ENCODE results near the gene TMEM92.
"Not testable (repeated sequence)": the region's sequence is repeated elsewhere in the genome, so short reads cannot be mapped to it uniquely, and the experiment has no call there.

TMEM92 gene

GRCh38 chr17:50289991-50290702 lies 15.9 kb downstream of the TMEM92 start:
- H3K4me3 ChIP-seq (ENCODE audit: low read depth in 1 of 2, low read length in 2 of 2): peak overlapping the region; percentile 33 to 37
- H3K4me1 ChIP-seq (ENCODE audit: control insufficient read depth in 1 of 2, insufficient read depth in 2 of 2, low read length in 2 of 2): peaks cover 13 to 17% of the 10 kb centered on the region in 2 donors
- peak overlapping the region; percentile 88 for H3K27ac ChIP-seq (ENCODE audit: low read length)

GRCh38 chr17:50290933-50291332 lies 16.7 kb downstream of the TMEM92 start:
- H3K27me3 ChIP-seq (ENCODE audit: low read depth, low read length): no peaks in the 10 kb centered on the region
- no peak overlapping the region for H3K4me3 ChIP-seq (ENCODE audit: low read depth in 1 of 2, low read length in 2 of 2)
- H3K4me1 ChIP-seq (ENCODE audit: control insufficient read depth in 1 of 2, insufficient read depth in 2 of 2, low read length in 2 of 2): peaks cover 13 to 17% of the 10 kb centered on the region in 2 donors
- H3K27ac ChIP-seq (ENCODE audit: low read length): peak overlapping the region; percentile 88
- no peaks in the 10 kb centered on the region for H3K9me3 ChIP-seq (ENCODE audit: control insufficient read depth in 1 of 2, low read length in 2 of 2)
- no peaks in the 10 kb centered on the region for H3K36me3 ChIP-seq (ENCODE audit: control insufficient read depth in 1 of 2, insufficient read depth in 2 of 2, low read length in 2 of 2)

More at GRCh38 chr17:50289991-50290702, 15.9 kb downstream of the TMEM92 start:
- Histone ChIP-seq H3K9me3 (ENCODE audit: control insufficient read depth in 1 of 2, low read length in 2 of 2) (no peaks in the 10 kb centered on the region), H3K36me3 (ENCODE audit: control insufficient read depth in 1 of 2, insufficient read depth in 2 of 2, low read length in 2 of 2) (no peaks in the 10 kb centered on the region), H3K27me3 (ENCODE audit: low read depth, low read length) (no peaks in the 10 kb centered on the region)

GRCh38 chr17:50292465-50292864 lies 18.2 kb downstream of the TMEM92 start:
- Histone ChIP-seq H3K27me3 (ENCODE audit: low read depth, low read length) (no peaks in the 10 kb centered on the region), H3K4me3 (ENCODE audit: low read depth in 1 of 2, low read length in 2 of 2) (no peak overlapping the region), H3K27ac (ENCODE audit: low read length) (no peak overlapping the region), H3K36me3 (ENCODE audit: control insufficient read depth in 1 of 2, insufficient read depth in 2 of 2, low read length in 2 of 2) (no peaks in the 10 kb centered on the region), H3K9me3 (ENCODE audit: control insufficient read depth in 1 of 2, low read length in 2 of 2) (no peaks in the 10 kb centered on the region), H3K4me1 (ENCODE audit: control insufficient read depth in 1 of 2, insufficient read depth in 2 of 2, low read length in 2 of 2) (peaks cover 13 to 17% of the 10 kb centered on the region in 2 donors)

GRCh38 chr17:50295021-50295420 lies 20.8 kb downstream of the TMEM92 start:
- no peak overlapping the region for H3K27ac ChIP-seq (ENCODE audit: low read length)
- H3K27me3 ChIP-seq (ENCODE audit: low read depth, low read length): no peaks in the 10 kb centered on the region
- no peaks in the 10 kb centered on the region for H3K9me3 ChIP-seq (ENCODE audit: control insufficient read depth in 1 of 2, low read length in 2 of 2)
- H3K4me3 ChIP-seq (ENCODE audit: low read depth in 1 of 2, low read length in 2 of 2): no peak overlapping the region
- no peaks in the 10 kb centered on the region for H3K36me3 ChIP-seq (ENCODE audit: control insufficient read depth in 1 of 2, insufficient read depth in 2 of 2, low read length in 2 of 2)
- H3K4me1 ChIP-seq (ENCODE audit: control insufficient read depth in 1 of 2, insufficient read depth in 2 of 2, low read length in 2 of 2): peaks cover 4 to 7% of the 10 kb centered on the region in 2 donors

GRCh38 chr17:50297407-50297865 lies 23.2 kb downstream of the TMEM92 start:
- Histone ChIP-seq H3K27me3 (ENCODE audit: low read depth, low read length) (no peaks in the 10 kb centered on the region), H3K36me3 (ENCODE audit: control insufficient read depth in 1 of 2, insufficient read depth in 2 of 2, low read length in 2 of 2) (no peaks in the 10 kb centered on the region), H3K4me1 (ENCODE audit: control insufficient read depth in 1 of 2, insufficient read depth in 2 of 2, low read length in 2 of 2) (no peaks in the 10 kb centered on the region), H3K4me3 (ENCODE audit: low read depth in 1 of 2, low read length in 2 of 2) (no peak overlapping the region), H3K27ac (ENCODE audit: low read length) (no peak overlapping the region), H3K9me3 (ENCODE audit: control insufficient read depth in 1 of 2, low read length in 2 of 2) (no peaks in the 10 kb centered on the region)

- H3K27ac ChIP-seq (ENCODE audit: low read length): no peak overlapping the region
- H3K9me3 ChIP-seq (ENCODE audit: control insufficient read depth in 1 of 2, low read length in 2 of 2): no peaks in the 10 kb centered on the region
- no peaks in the 10 kb centered on the region for H3K27me3 ChIP-seq (ENCODE audit: low read depth, low read length)
- H3K4me3 ChIP-seq (ENCODE audit: low read depth in 1 of 2, low read length in 2 of 2): no peak overlapping the region
- no peaks in the 10 kb centered on the region for H3K36me3 ChIP-seq (ENCODE audit: control insufficient read depth in 1 of 2, insufficient read depth in 2 of 2, low read length in 2 of 2)
- no peaks in the 10 kb centered on the region for H3K4me1 ChIP-seq (ENCODE audit: control insufficient read depth in 1 of 2, insufficient read depth in 2 of 2, low read length in 2 of 2)
Measured at GRCh38 chr17:50298018-50298417, 23.8 kb downstream of the TMEM92 start.

GRCh38 chr17:50299776-50300175 lies 25.5 kb downstream of the TMEM92 start:
- Histone ChIP-seq H3K4me3 (ENCODE audit: low read depth in 1 of 2, low read length in 2 of 2) (no peak overlapping the region), H3K4me1 (ENCODE audit: control insufficient read depth in 1 of 2, insufficient read depth in 2 of 2, low read length in 2 of 2) (peaks cover 4 to 6% of the 10 kb centered on the region in 2 donors), H3K27me3 (ENCODE audit: low read depth, low read length) (no peaks in the 10 kb centered on the region), H3K27ac (ENCODE audit: low read length) (no peak overlapping the region), H3K36me3 (ENCODE audit: control insufficient read depth in 1 of 2, insufficient read depth in 2 of 2, low read length in 2 of 2) (no peaks in the 10 kb centered on the region), H3K9me3 (ENCODE audit: control insufficient read depth in 1 of 2, low read length in 2 of 2) (no peaks in the 10 kb centered on the region)

GRCh38 chr17:50300824-50301223 lies 26.6 kb downstream of the TMEM92 start:
- peaks cover 7 to 13% of the 10 kb centered on the region in 2 donors for H3K4me1 ChIP-seq (ENCODE audit: control insufficient read depth in 1 of 2, insufficient read depth in 2 of 2, low read length in 2 of 2)
- not testable (repeated sequence) for H3K9me3 ChIP-seq (ENCODE audit: control insufficient read depth in 1 of 2, low read length in 2 of 2); H3K27ac ChIP-seq (ENCODE audit: low read length); H3K36me3 ChIP-seq (ENCODE audit: control insufficient read depth in 1 of 2, insufficient read depth in 2 of 2, low read length in 2 of 2); H3K27me3 ChIP-seq (ENCODE audit: low read depth, low read length); H3K4me3 ChIP-seq (ENCODE audit: low read depth in 1 of 2, low read length in 2 of 2)

- Histone ChIP-seq H3K4me3 (ENCODE audit: low read depth in 1 of 2, low read length in 2 of 2) (no peak overlapping the region), H3K27me3 (ENCODE audit: low read depth, low read length) (no peaks in the 10 kb centered on the region), H3K36me3 (ENCODE audit: control insufficient read depth in 1 of 2, insufficient read depth in 2 of 2, low read length in 2 of 2) (no peaks in the 10 kb centered on the region), H3K4me1 (ENCODE audit: control insufficient read depth in 1 of 2, insufficient read depth in 2 of 2, low read length in 2 of 2) (peaks cover 7 to 13% of the 10 kb centered on the region in 2 donors), H3K9me3 (ENCODE audit: control insufficient read depth in 1 of 2, low read length in 2 of 2) (no peaks in the 10 kb centered on the region), H3K27ac (ENCODE audit: low read length) (no peak overlapping the region)
Measured at GRCh38 chr17:50301891-50302584, 27.8 kb downstream of the TMEM92 start.

GRCh38 chr17:50303051-50303450 lies 28.8 kb downstream of the TMEM92 start:
- no peak overlapping the region for H3K27ac ChIP-seq (ENCODE audit: low read length)
- H3K36me3 ChIP-seq (ENCODE audit: control insufficient read depth in 1 of 2, insufficient read depth in 2 of 2, low read length in 2 of 2): no peaks in the 10 kb centered on the region
- H3K27me3 ChIP-seq (ENCODE audit: low read depth, low read length): no peaks in the 10 kb centered on the region
- H3K4me3 ChIP-seq (ENCODE audit: low read depth in 1 of 2, low read length in 2 of 2): no peak overlapping the region
- peaks cover 7 to 13% of the 10 kb centered on the region in 2 donors for H3K4me1 ChIP-seq (ENCODE audit: control insufficient read depth in 1 of 2, insufficient read depth in 2 of 2, low read length in 2 of 2)
- H3K9me3 ChIP-seq (ENCODE audit: control insufficient read depth in 1 of 2, low read length in 2 of 2): no peaks in the 10 kb centered on the region

- Histone ChIP-seq H3K27ac (ENCODE audit: low read length) (no peak overlapping the region), H3K9me3 (ENCODE audit: control insufficient read depth in 1 of 2, low read length in 2 of 2) (no peaks in the 10 kb centered on the region), H3K4me1 (ENCODE audit: control insufficient read depth in 1 of 2, insufficient read depth in 2 of 2, low read length in 2 of 2) (peaks cover 7 to 13% of the 10 kb centered on the region in 2 donors), H3K27me3 (ENCODE audit: low read depth, low read length) (no peaks in the 10 kb centered on the region), H3K36me3 (ENCODE audit: control insufficient read depth in 1 of 2, insufficient read depth in 2 of 2, low read length in 2 of 2) (no peaks in the 10 kb centered on the region), H3K4me3 (ENCODE audit: low read depth in 1 of 2, low read length in 2 of 2) (no peak overlapping the region)
Measured at GRCh38 chr17:50303596-50303995, 29.3 kb downstream of the TMEM92 start.

Data from muscle layer of duodenum (tissue), 2 donors.